Limb (tissue), 2 donors: ENCODE data around the gene ADRM1.

Experiments
- DNase-seq, 2 donors: peaks; one replicate each; pipeline ENCODE4 v3.0.0-alpha.2; 2016; ENCODE audit errors: extremely low spot score in 2 of 2

Gene ADRM1

DNA sequence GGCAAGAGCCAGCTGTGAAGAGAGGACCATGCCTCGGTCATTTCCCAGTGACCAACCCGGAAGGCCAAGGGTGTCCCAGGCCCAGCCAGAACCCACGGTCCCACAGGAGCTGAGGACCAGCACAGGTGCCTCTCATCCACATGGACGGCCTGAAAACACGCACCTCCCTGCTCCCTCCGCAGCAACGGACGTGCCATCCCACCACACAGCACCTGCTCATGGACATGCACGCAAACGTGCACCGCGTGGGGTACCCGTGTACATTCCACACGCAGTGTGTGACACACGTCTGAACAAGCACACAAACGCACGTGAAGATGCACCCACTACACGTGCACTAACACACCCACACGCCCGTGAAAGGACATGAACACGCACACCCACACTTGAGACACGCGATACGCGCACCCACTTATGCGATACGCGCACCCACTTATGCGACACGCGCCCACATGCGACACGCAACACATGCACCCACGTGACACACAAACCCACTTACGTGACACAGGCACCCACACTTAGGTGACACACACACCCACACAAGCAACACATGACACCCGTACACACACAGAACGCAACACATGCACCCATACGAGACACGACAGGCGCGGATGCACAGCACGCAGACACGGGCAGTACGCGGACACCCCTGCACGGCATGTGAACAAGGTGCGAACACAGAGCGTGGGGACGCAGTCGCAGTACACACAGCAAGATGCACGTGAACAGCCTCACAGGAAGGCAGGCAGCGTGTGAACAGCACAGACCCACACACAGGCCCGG is 34.2 kb downstream of the ADRM1 start:
- DNase-seq: no peak

DNA sequence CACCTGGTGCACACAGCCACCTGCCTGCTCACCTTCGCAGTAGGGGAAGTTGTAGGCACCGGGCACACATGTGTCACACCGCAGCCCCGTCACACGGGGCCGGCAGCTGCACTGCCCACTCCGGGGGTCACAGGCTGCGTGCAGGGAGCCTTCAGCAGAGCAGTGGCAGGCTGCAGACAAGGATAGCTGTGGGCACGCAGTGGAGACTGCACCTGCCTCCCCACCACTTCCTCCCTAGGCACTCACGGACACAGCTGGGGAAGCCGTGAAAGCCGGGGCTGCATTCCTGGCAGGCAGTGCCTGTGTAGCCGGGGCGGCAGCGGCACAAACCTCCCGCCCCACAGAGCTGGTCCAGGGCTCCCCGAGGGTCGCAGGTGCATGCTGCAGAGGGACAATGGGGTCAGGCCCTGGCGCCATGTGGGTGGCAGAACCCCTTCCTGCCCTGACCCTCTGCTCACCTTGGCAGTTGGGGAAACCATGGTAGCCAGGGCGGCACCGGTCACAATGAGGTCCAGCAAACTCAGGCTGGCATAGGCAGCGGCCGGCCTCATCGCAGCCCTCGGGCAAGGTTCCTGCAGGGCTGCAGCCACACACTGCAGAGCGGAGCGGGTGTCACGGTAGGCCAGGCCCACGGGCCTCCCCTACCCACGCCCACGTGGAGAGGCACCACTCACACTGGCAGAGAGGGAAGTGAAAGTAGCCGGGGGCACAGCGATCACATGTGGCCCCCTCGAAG is 34.9 kb downstream of the ADRM1 start:
- DNase-seq: no peak

DNA sequence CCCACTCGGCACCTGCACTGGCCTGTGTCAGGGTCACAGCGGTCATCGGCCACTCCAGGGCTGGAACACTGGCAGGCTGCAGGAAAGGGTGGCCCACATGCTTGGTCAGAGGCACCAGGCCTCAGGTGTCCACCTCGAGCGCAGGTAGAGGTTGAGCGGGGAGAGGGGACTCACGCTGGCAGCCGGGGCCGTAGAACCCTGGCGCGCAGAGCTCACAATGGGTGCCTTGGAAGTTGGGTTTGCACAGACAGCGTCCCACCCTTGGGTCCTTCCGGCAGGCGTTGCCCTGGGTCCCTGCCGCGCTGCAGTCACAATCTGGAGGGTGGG is 35.5 kb downstream of the ADRM1 start:
- DNase-seq: no peak

DNA sequence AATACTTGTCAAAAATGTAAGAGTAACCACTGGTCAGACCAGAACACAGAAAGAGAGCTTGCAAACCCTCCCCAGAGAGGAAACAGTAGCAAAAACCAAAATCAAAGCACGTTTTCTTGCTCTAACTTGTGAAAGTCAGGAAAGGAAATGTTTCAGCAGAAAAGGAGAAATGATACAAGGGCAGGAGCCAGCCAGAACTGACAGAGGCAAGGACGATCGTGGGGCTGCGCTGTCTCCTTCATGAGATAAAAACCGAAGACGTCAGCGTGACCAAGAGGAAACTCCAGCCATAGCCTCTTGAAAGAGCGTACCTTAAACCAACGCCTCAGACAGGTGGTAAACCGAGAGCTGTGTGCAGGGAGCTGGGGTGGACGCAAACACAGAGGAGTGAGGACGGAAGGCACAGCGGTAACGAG is 36.9 kb downstream of the ADRM1 start:
- DNase-seq: no peak

GRCh38 chr20:62342910-62343309 is 40.1 kb downstream of the ADRM1 start:
- DNase-seq: no peak

DNA sequence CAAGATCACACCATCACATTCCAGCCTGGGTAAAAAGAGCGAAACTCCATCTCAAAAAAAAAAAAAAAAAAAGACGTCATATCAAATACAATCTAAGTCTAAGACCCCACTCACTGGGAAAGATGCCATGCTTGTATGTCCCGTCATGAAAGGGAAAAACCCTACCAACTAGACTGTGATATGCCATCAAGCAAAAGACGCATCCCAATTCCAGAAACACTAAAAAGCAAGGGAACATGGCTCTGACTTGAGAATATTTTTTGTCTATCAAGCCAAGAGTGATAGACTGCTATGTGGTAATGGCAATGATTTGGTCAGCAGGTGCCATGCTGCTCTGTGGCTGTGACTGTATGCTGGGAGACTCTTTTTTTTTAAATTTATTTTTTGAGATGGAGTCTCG is 41.3 kb downstream of the ADRM1 start:
- no peak for DNase-seq

GRCh38 chr20:62344782-62345181 is 42.0 kb downstream of the ADRM1 start:
- DNase-seq: no peak

GRCh38 chr20:62345681-62346370 is 43.0 kb downstream of the ADRM1 start:
- DNase-seq: no peak

GRCh38 chr20:62346398-62347150 is 43.8 kb downstream of the ADRM1 start:
- no peak for DNase-seq

DNA sequence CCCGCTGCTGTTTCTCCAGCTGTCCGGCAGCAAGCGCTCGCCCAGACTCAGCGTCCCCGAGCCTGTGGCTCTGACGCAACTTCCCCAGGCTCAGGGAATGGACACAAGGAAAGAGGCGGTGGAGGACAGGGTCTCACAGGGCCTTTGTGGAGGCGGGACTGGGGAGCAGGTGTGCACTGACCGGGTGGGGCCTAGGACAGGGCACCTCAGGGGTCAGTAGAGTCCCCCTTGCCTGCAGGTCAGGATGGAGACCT is 44.3 kb downstream of the ADRM1 start:
- no peak for DNase-seq

DNA sequence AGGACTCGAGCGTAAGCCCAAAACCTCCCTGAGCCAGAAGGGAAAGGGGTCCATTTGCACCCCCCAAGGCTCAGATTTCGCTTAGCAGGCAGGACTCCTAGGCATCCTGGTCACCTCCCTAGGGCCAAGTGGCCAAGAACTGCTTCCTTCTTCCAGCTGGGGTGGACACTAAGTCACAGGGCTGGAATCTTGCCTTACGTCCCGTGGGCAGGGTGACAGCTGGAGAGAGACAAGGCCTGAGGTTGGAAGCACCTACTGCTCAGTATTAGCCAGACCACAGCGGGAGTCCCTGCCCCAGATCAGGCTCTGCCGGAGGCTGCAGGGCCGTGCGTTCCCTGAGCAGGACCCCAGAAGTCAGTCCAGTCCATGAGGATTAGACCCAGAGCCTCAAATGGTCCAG is 44.6 kb downstream of the ADRM1 start:
- no peak for DNase-seq

- no peak for DNase-seq
These were observed 45.8 kb downstream of the ADRM1 start for GRCh38 chr20:62348604-62349003.

- DNase-seq: no peak
These were observed 46.8 kb downstream of the ADRM1 start for GRCh38 chr20:62349556-62350097.

DNA sequence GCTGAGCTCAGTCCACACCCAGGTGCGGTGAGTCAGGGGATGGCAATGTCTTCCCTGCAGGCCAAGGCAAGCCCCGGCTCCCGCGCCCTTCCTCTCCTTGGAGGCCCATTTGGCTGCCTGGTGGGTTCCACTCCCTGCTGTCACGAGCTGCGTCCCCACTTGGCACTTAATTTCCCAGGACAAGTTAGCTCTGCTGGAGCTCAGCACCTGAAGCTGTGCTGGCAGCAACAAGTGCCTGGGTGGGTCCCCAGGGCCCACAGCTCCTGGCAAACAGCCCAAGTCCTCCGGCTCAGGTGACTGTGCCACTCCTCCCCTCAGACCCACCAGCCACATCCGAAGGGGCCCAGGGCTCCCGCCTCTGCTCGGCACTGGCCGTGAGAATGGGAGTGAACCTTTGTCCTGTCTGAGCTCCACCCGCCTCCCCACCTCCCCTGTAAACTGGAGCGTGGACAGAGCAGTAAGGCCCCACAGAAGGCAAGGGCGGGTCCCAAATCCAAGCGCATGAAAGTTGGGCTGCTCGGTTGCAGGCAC is 47.4 kb downstream of the ADRM1 start:
- no peak for DNase-seq

GRCh38 chr20:62350629-62351422 is 48.0 kb downstream of the ADRM1 start:
- no peak for DNase-seq

GRCh38 chr20:62351469-62352401 is 48.9 kb downstream of the ADRM1 start:
- peak in 1 of 2 donors; percentile 27 for DNase-seq

- DNase-seq: peak in 1 of 2 donors; percentile 34
These were observed 49.8 kb downstream of the ADRM1 start for GRCh38 chr20:62352402-62353288.

GRCh38 chr20:62353289-62354030 is 50.7 kb downstream of the ADRM1 start:
- peak in 1 of 2 donors; percentile 30 for DNase-seq
